NCI-H187 treated with DMSO at 0.1 percent for 48 hours (cell line): ENCODE measurements around the gene ARHGEF28.

Source experiments
- DNase-seq: peaks from one replicate; lab custom pipeline; 2025; lab: John Stamatoyannopoulos, UW

Gene ARHGEF28

GRCh38 chr5:73859696-73860095 is 233.7 kb downstream of the ARHGEF28 start:
- no peak for DNase-seq

- DNase-seq: no peak
Observed at GRCh38 chr5:73861313-73861988, 235.5 kb downstream of the ARHGEF28 start.

- DNase-seq: no peak
Observed at GRCh38 chr5:73862796-73863195, 236.8 kb downstream of the ARHGEF28 start.

GRCh38 chr5:73863876-73864275 is 237.9 kb downstream of the ARHGEF28 start:
- DNase-seq: no peak

- no peak for DNase-seq
Observed at GRCh38 chr5:73865315-73865714, 239.3 kb downstream of the ARHGEF28 start.

GRCh38 chr5:73867345-73868335 is 241.6 kb downstream of the ARHGEF28 start:
- no peak for DNase-seq

- DNase-seq: no peak
Observed at GRCh38 chr5:73883646-73884045, 257.6 kb downstream of the ARHGEF28 start.

GRCh38 chr5:73887688-73888087 is 261.7 kb downstream of the ARHGEF28 start:
- no peak for DNase-seq

- no peak for DNase-seq
Observed at GRCh38 chr5:73890569-73890968, 264.6 kb downstream of the ARHGEF28 start.

GRCh38 chr5:73892218-73892617 is 266.2 kb downstream of the ARHGEF28 start:
- no peak for DNase-seq

GRCh38 chr5:73892806-73893205 is 266.8 kb downstream of the ARHGEF28 start:
- DNase-seq: no peak

- DNase-seq: no peak
Observed at GRCh38 chr5:73893813-73894212, 267.8 kb downstream of the ARHGEF28 start.

GRCh38 chr5:73894860-73895259 is 268.9 kb downstream of the ARHGEF28 start:
- DNase-seq: no peak

GRCh38 chr5:73895471-73895870 is 269.5 kb downstream of the ARHGEF28 start:
- DNase-seq: no peak

- no peak for DNase-seq
Observed at GRCh38 chr5:73896097-73896496, 270.1 kb downstream of the ARHGEF28 start.

GRCh38 chr5:73896668-73897067 is 270.7 kb downstream of the ARHGEF28 start:
- DNase-seq: no peak

GRCh38 chr5:73897893-73898292 is 271.9 kb downstream of the ARHGEF28 start:
- DNase-seq: no peak

GRCh38 chr5:73899055-73899454 is 273.1 kb downstream of the ARHGEF28 start:
- no peak for DNase-seq

- no peak for DNase-seq
Observed at GRCh38 chr5:73899916-73900315, 273.9 kb downstream of the ARHGEF28 start.

- no peak for DNase-seq
Observed at GRCh38 chr5:73900566-73900965, 274.6 kb downstream of the ARHGEF28 start.

GRCh38 chr5:73901043-73901442 is 275.0 kb downstream of the ARHGEF28 start:
- no peak for DNase-seq

GRCh38 chr5:73901455-73901854 is 275.5 kb downstream of the ARHGEF28 start:
- no peak for DNase-seq
